Fibroblast of the aortic adventitia (primary cell): Measurements from ENCODE around the gene FAM184A. TPM values are rescaled to one million over a fixed set of nuclear protein-coding genes. Genes with fewer than 3 reads are reported as not detected.
A peak's percentile ranks its signal among the peaks of the same experiment; 100 is the strongest.
"Not testable (repeated sequence)": the region's sequence is repeated elsewhere in the genome, so short reads cannot be mapped to it uniquely, and the experiment has no call there.

Source experiments
- DNase-seq: peaks from one replicate; pipeline ENCODE4 v3.0.0-alpha.2; 2010; ENCODE audit warnings: low read depth
- H3K4me3 ChIP-seq: 2 replicates; pipeline ENCODE4 v1.5.1; 2011; ENCODE audit warnings: low read depth, mild to moderate bottlenecking, control low read depth, low read length, moderate library complexity
- total RNA-seq: library from RNA; depleted of rRNA; stranded (reverse); fragments of >200 nt; gene quantifications from 2 replicates; pipeline ENCODE4 v1.2.3, GENCODE V29; 2012; ENCODE audit warnings: low replicate concordance
- TF ChIP-seq, protein P1 (sequence below): IDR thresholded peaks from 2 replicates; pipeline ENCODE4 v1.5.1; 2011; ENCODE audit warnings: mild to moderate bottlenecking, low read length, control low read depth, inconsistent platforms; ENCODE audit not compliant: insufficient read depth

The FAM184A gene
- total RNA-seq, 1 donor = 1.9 TPM

DNA sequence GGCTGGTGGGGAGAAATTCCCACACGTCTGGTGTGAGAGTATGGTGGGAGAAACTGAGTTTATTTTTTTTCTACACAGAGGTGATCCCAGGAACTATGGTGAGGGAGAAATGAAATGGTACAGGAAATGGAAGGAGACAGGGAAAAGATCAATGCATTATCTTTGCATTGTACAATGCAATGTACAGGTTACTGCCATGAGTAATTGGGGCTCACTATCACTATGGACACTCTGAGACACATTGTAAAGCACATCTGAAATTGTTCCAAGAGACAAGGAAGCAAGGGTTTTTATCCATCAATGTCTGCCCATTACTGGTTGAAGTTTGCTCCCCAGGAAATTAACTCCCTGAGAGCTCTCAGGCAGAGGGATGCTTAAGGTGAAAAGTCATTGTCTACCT is 21.7 kb upstream of the FAM184A start:
- DNase-seq = no peak
- no peak overlapping the region for H3K4me3 ChIP-seq
- TF ChIP-seq, protein P1, sequence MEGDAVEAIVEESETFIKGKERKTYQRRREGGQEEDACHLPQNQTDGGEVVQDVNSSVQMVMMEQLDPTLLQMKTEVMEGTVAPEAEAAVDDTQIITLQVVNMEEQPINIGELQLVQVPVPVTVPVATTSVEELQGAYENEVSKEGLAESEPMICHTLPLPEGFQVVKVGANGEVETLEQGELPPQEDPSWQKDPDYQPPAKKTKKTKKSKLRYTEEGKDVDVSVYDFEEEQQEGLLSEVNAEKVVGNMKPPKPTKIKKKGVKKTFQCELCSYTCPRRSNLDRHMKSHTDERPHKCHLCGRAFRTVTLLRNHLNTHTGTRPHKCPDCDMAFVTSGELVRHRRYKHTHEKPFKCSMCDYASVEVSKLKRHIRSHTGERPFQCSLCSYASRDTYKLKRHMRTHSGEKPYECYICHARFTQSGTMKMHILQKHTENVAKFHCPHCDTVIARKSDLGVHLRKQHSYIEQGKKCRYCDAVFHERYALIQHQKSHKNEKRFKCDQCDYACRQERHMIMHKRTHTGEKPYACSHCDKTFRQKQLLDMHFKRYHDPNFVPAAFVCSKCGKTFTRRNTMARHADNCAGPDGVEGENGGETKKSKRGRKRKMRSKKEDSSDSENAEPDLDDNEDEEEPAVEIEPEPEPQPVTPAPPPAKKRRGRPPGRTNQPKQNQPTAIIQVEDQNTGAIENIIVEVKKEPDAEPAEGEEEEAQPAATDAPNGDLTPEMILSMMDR = no peak

DNA sequence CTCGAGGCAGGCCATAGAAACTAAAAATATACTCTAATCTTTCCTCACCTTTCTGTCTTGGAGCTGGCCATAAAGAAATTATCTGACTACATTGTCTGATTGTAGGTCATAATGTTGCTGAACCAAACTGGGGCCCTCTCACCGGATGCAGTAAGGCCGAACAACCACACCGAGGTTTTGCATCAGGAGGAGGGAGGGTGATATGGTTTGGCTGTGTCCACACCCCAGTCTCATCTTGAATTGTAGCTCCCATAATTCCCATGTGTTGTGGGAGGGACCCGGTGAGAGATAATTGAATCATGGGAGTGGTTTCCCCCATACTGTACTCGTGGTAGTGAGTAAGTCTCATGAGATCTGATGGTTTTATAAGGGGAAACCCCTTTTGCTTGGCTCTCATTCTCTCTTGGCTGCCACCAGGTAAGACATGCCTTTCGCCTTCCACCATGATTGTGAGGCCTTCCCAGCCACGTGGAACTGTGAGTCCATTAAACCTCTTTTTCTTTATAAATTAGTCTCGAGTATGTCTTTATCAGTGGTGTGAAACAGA is 19.4 kb upstream of the FAM184A start:
- not testable (repeated sequence) for DNase-seq

DNA sequence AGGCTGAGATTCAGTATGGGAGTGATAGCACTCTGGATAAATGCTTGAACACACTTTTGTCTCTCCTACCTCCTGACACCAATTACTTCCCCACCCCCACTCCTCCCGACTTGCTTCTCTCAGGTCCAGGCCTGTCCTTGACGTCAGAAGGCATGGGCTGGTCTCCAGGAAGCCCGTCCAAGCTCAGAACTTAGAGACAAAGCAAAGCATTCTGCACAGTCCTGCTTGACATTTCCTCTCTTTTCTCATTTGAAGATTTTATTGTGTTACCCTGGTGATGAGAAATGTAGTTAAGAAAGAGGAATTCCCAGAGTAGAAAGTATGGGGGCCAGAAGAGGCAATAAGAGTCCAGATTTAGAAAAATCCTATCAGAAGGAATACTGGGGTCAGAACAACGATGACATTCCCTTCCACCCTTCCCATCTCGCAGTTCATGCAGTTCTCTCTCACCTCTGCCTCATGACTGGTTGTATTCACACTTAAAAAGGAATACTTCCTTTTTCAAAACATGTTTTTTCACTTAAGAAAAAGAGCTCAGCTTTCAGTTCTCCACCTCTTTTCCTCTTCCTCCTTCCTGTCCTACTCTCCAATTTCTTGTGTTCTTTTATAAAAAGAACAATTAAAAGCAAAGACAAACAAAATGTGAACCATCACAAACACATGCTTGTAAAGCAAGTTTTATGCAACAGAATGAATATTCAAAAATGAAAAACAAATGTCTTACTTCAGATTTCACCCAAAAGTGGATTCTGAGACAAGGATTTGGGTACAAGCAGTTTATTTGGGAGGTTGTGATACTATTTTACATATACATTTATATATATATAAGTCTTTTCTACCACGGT is 18.5 kb upstream of the FAM184A start:
- H3K4me3 ChIP-seq = no peak overlapping the region
- peak; percentile 69 for DNase-seq
- TF ChIP-seq, protein P1 = no peak

More for the DNA sequence above, 19.4 kb upstream of the FAM184A start:
- H3K4me3 ChIP-seq = not testable (repeated sequence)

DNA sequence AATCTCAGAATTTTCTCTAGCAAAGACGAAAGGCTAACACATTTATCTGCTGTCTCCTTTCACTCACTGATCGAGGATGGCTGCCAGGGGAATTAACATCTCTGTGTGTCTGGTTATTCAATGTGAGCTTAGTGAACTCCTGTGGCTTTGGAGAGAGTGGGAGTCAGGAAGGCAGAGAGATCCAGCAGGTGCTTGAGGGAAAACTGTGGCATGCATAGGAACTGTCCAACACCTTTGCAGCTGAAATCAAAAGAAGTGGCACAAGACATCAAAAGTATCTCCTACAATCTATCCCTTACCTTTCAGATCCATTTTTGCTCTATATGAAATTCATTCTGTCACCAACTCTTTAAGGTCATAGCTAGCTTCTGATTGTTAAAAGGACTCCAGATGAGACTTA is 11.8 kb upstream of the FAM184A start:
- TF ChIP-seq, protein P1 = no peak
- H3K4me3 ChIP-seq = no peak overlapping the region
- DNase-seq = peak; percentile 3

DNA sequence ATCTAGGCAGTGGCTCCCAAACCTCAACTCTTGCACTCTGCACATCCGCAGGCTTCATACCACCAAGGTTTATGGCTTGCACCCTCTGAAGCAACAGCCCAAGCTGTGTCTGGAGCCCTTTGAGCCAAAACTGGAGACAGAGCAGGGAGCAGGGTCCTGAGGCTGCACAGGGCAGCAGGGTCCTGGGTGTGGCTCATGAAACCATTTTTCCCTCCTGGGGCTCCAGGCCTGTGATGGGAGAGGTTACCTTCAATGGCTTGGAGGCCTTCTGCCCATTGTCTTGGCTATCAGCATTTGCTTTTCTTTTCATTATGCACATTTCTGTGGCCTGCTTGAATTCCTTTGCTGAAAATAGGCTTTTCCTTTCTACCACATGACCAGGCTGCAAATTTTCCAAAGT is 6.3 kb upstream of the FAM184A start:
- TF ChIP-seq, protein P1 = no peak
- H3K4me3 ChIP-seq = no peak overlapping the region
- no peak for DNase-seq

DNA sequence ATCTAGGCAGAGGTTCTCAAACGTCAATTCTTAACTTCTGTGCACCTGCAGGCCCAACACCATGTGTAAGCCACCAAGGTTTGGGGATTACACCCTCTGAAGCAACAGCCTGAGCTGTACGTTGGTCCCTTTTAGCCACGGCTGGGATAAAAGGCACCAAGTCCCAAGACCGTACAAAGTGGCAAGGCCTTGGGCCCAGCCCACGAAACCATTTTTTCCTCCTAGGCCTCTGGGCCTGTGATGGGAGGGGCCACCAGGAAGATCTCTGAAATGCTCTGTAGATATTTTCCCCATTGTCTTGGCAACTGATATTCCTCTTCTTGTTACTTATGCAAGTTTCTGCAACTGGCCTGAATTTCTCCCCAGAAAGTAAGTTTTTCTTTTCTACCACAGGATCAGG is 4.5 kb upstream of the FAM184A start:
- DNase-seq = no peak
- no peak overlapping the region for H3K4me3 ChIP-seq
- TF ChIP-seq, protein P1 = no peak

DNA sequence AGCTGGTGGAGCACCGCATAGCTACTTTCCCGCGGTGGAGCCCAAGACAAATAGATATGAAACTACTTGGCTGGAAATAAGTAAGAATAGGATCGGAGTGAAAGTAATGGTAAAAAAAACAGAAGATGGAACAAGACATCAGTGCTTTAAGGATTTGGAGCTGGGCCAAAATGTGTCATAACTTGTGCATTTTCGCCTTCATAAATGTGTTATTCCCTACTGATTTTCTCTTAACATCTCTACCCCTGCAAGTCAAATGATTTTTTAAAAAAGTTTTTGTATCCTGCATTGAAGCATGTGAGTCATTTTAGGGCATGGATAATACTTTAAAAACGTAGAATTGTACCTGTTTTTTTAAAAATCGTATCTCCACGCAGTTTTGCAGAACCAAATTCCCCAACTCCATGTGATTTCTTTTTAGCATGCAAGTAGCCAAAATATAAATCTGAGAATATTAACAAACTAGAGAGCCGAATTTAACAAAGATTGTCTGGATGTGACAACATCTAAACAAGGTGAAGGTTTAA is 882 bp upstream of the FAM184A start:
- DNase-seq = peak; percentile 65
- TF ChIP-seq, protein P1 = no peak
- H3K4me3 ChIP-seq = peak overlapping the region; percentile 68
